MM.1S (cell line): Measurements from ENCODE around the gene S100A16.
A peak's percentile ranks its signal among the peaks of the same experiment; 100 is the strongest.

ENCODE experiments used
- DNase-seq: peaks from one replicate; pipeline ENCODE4 v3.0.0-alpha.2; 2015
- H2AFZ ChIP-seq: fragments of 300-600 bp; sonication (generic); 2 replicates; pipeline ENCODE4 v1.6.0; 2016; ENCODE audit warnings: antibody characterized with exemption, low read length
- H3F3A ChIP-seq: fragments of 300-600 bp; sonication (generic); 2 replicates; pipeline ENCODE4 v1.6.1; 2016; ENCODE audit warnings: mild to moderate bottlenecking, antibody characterized with exemption, low read length, moderate library complexity, mixed read lengths; ENCODE audit not compliant: insufficient read depth
- H3K27ac ChIP-seq: fragments of 300-600 bp; sonication (generic); 2 replicates; pipeline ENCODE4 v1.5.1; 2016; ENCODE audit warnings: mild to moderate bottlenecking, low read length
- H3K27me3 ChIP-seq: fragments of 300-600 bp; sonication (generic); replicated peaks from 2 replicates; pipeline ENCODE4 v1.6.0; 2016; ENCODE audit warnings: low read length; ENCODE audit not compliant: insufficient read depth
- H3K36me3 ChIP-seq: fragments of 300-600 bp; sonication (generic); replicated peaks from 2 replicates; pipeline ENCODE4 v1.6.1; 2016; ENCODE audit warnings: mild to moderate bottlenecking, low read length, mixed read lengths; ENCODE audit not compliant: insufficient read depth
- H3K4me1 ChIP-seq: fragments of 300-600 bp; sonication (generic); 2 replicates; pipeline ENCODE4 v1.6.1; 2016; ENCODE audit warnings: low read length, mixed read lengths
- H3K4me2 ChIP-seq: fragments of 300-600 bp; sonication (generic); 2 replicates; pipeline ENCODE4 v1.6.0; 2016; ENCODE audit warnings: low read depth, low read length
- H3K4me3 ChIP-seq: fragments of 300-600 bp; sonication (generic); 2 replicates; pipeline ENCODE4 v1.5.1; 2016; ENCODE audit warnings: low read length, mixed read lengths
- H3K79me2 ChIP-seq: fragments of 300-600 bp; sonication (generic); 2 replicates; pipeline ENCODE4 v1.6.1; 2016; ENCODE audit warnings: mixed run types, low read length, mixed read lengths
- H3K9ac ChIP-seq: fragments of 300-600 bp; sonication (generic); 2 replicates; pipeline ENCODE4 v1.6.1; 2016; ENCODE audit warnings: low read length, mixed read lengths
- H3K9me2 ChIP-seq: fragments of 300-600 bp; sonication (generic); replicated peaks from 2 replicates; pipeline ENCODE4 v1.6.1; 2016; ENCODE audit warnings: mild to moderate bottlenecking, low read length, mixed read lengths; ENCODE audit not compliant: insufficient read depth
- H3K9me3 ChIP-seq: fragments of 300-600 bp; sonication (generic); replicated peaks from 2 replicates; pipeline ENCODE4 v1.6.1; 2016; ENCODE audit warnings: mild to moderate bottlenecking, low read length, mixed read lengths; ENCODE audit not compliant: insufficient read depth
- H4K20me1 ChIP-seq: fragments of 300-600 bp; sonication (generic); 2 replicates; pipeline ENCODE4 v1.6.1; 2016; ENCODE audit warnings: mild to moderate bottlenecking, low read length, moderate library complexity, mixed read lengths; ENCODE audit not compliant: insufficient read depth
- EZH2 ChIP-seq: fragments of 300-600 bp; sonication (generic); optimal IDR thresholded peaks from 2 replicates; pipeline ENCODE3; 2017; ENCODE audit warnings: low read depth, mild to moderate bottlenecking, antibody characterized with exemption, low read length, mixed read lengths
- EZH2phosphoT487 ChIP-seq: fragments of 300-600 bp; sonication (generic); IDR thresholded peaks from 2 replicates; pipeline ENCODE4 v1.6.1; 2018; ENCODE audit warnings: antibody characterized with exemption, low read length
- TF ChIP-seq, protein P1 (sequence below): fragments of 300-600 bp; sonication (generic); IDR thresholded peaks from 2 replicates; pipeline ENCODE4 v1.5.1; 2016; ENCODE audit warnings: antibody characterized with exemption, low read length, mixed read lengths

The S100A16 gene

DNA sequence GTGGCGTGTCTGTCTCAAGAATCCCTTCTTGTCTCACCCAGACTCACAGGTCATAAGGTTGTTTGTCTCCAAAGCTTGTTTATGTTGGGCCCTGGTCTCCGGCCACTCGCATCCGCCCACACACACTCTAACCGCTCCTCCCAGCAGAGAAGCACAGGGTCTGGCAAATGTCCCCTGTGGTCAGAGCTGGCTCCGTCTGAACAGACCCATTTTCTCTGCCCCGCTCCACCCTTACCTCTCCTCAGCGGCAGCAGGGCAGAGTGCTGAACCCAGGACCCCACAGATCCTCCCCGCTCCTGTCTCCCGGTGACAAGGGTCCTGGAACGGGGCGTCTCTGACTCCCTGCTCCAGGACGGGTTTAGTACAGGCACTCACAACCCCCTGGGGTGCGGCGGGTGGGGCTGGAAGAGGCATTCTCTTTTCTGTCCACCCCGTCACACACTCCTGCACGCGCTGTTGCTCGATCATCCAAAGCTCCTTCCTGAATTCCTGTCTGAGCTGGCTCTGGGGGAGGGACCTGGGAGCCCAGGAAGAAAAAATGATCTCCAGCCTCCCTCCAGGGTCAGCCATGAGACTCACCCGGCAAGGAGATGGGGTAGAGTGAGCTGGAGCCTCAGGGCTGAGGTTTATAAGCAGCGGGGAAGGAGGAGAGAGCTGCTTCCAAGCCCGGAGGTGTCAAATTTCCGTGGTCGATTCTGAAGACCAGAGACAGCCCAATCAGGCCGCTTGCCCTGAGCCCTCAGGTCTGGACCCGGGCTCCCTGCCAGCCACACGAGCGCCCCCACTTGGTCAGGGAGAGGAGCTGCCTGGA lies 14.2 kb upstream of the S100A16 start, which contains the start of gene S100A13:
S100A13 (minus strand) TSS at position 602 of the 811 bp plus-strand sequence. CDS start 1,033 bp downstream, outside the sequence.
- no peak within 1 kb of the TSS for H3K4me2 ChIP-seq
- no peaks in the 10 kb centered on the region for H3K9me2 ChIP-seq
- TF ChIP-seq EZH2, result no peak
- TF ChIP-seq, protein P1, sequence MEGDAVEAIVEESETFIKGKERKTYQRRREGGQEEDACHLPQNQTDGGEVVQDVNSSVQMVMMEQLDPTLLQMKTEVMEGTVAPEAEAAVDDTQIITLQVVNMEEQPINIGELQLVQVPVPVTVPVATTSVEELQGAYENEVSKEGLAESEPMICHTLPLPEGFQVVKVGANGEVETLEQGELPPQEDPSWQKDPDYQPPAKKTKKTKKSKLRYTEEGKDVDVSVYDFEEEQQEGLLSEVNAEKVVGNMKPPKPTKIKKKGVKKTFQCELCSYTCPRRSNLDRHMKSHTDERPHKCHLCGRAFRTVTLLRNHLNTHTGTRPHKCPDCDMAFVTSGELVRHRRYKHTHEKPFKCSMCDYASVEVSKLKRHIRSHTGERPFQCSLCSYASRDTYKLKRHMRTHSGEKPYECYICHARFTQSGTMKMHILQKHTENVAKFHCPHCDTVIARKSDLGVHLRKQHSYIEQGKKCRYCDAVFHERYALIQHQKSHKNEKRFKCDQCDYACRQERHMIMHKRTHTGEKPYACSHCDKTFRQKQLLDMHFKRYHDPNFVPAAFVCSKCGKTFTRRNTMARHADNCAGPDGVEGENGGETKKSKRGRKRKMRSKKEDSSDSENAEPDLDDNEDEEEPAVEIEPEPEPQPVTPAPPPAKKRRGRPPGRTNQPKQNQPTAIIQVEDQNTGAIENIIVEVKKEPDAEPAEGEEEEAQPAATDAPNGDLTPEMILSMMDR, result peak; percentile 39; the same call in 1 of the 2 replicates
- H3K79me2 ChIP-seq, result no peaks in the 10 kb centered on the region
- no peaks in the 10 kb centered on the region for H3K27me3 ChIP-seq
- H4K20me1 ChIP-seq, result no peaks in the 10 kb centered on the region
- no peak for DNase-seq
- no peaks in the 10 kb centered on the region for H3K9me3 ChIP-seq
- no peaks in the 10 kb centered on the region for H3K36me3 ChIP-seq
- no peaks in the 10 kb centered on the region for H3F3A ChIP-seq
- H2AFZ ChIP-seq, result no peak within 1 kb of the TSS
- no peak within 1 kb of the TSS for H3K27ac ChIP-seq
- H3K4me1 ChIP-seq, result no peaks in the 10 kb centered on the region
- H3K4me3 ChIP-seq, result no peak within 1 kb of the TSS
- H3K9ac ChIP-seq, result no peak within 1 kb of the TSS

DNA sequence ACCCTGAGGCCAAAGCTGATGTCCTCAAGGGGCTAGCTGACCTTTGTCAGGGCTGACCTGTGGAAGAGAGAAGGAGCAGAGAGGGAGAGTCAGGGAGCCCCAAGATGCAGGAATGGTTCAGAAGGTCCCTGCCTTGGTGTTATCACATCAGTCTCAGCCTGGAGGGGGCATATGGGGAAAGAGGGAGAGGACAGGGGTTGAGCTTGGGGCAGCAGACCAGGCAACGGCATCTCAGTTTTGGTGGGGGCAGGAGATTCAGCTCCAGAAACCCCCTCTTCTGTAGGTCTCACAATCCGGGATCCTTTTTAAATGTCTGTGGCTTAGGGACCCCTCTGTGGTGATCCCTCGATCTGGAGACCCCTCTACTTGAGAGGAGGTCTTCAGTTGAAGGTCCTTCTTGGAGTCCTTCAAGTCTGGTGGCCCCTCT lies 13.6 kb upstream of the S100A16 start:
- H3K9me3 ChIP-seq, result no peaks in the 10 kb centered on the region
- H3F3A ChIP-seq, result no peaks in the 10 kb centered on the region
- H3K4me1 ChIP-seq, result no peaks in the 10 kb centered on the region
- no peak overlapping the region for H3K4me2 ChIP-seq
- no peak overlapping the region for H2AFZ ChIP-seq
- H3K27me3 ChIP-seq, result no peaks in the 10 kb centered on the region
- no peak overlapping the region for H3K4me3 ChIP-seq
- no peak overlapping the region for H3K9ac ChIP-seq
- no peak for DNase-seq
- no peaks in the 10 kb centered on the region for H4K20me1 ChIP-seq
- H3K36me3 ChIP-seq, result no peaks in the 10 kb centered on the region
- no peak overlapping the region for H3K27ac ChIP-seq
- H3K79me2 ChIP-seq, result no peaks in the 10 kb centered on the region
- no peaks in the 10 kb centered on the region for H3K9me2 ChIP-seq
- TF ChIP-seq EZH2phosphoT487, result no peak
- TF ChIP-seq, protein P1, result no peak
- no peak for TF ChIP-seq EZH2

DNA sequence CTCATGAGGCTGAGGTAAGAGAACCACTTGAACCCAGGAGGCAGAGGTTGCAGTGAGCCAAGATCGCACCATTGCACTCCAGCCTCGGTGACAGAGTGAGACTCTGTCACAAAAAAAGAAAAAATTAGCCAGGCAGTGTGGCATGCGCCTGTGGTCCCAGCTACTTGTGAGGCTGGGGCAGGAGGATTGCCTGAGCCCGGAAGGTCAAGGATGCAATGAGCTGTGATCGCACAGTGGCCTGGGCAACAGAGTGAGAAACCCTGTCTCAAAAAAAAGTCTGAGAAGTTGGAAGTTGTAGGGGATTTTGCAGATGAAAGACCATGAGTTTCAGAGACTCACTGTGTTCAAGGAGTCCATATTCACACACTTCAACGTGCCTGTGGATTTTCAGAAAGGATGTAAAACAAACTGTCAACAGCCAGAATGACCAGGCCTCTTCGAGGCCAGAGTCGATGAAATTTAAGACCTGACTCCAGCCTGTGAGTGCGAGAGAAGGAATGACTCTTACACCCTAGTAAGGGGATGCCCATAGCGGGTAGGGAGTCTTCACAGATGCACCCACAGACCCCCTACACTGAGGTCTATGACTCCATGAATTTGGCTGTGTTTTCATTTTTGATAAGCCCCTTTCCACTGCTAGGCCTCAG lies 12.2 kb upstream of the S100A16 start:
- H4K20me1 ChIP-seq, result no peaks in the 10 kb centered on the region
- no peaks in the 10 kb centered on the region for H3F3A ChIP-seq
- no peaks in the 10 kb centered on the region for H3K36me3 ChIP-seq
- TF ChIP-seq EZH2 (no peak), EZH2phosphoT487 (no peak)
- TF ChIP-seq, protein P1, result no peak
- H3K27me3 ChIP-seq, result no peaks in the 10 kb centered on the region
- H3K9ac ChIP-seq, result no peak overlapping the region
- no peaks in the 10 kb centered on the region for H3K4me1 ChIP-seq
- no peaks in the 10 kb centered on the region for H3K9me2 ChIP-seq
- no peak overlapping the region for H3K4me2 ChIP-seq
- H3K4me3 ChIP-seq, result no peak overlapping the region
- no peak overlapping the region for H3K27ac ChIP-seq
- H3K9me3 ChIP-seq, result no peaks in the 10 kb centered on the region
- no peaks in the 10 kb centered on the region for H3K79me2 ChIP-seq
- H2AFZ ChIP-seq, result no peak overlapping the region
- no peak for DNase-seq
